IPS DF 19.7 (cell line): ENCODE data around the gene ATP9B.
A peak's percentile ranks its signal among the peaks of the same experiment; 100 is the strongest.
"Not testable (repeated sequence)": the region's sequence is repeated elsewhere in the genome, so short reads cannot be mapped to it uniquely, and the experiment has no call there.

Experiments used
- DNase-seq: peaks from one replicate; pipeline ENCODE4 v3.0.0-alpha.2; 2013; ENCODE audit warnings: low read depth, low spot score

ATP9B gene

GRCh38 chr18:79229431-79229830 is 160.2 kb downstream of the ATP9B start:
- no peak for DNase-seq

GRCh38 chr18:79234438-79234837 is 165.2 kb downstream of the ATP9B start:
- DNase-seq: no peak

GRCh38 chr18:79239631-79240030 is 170.4 kb downstream of the ATP9B start:
- DNase-seq: no peak

- DNase-seq: no peak
These were observed 172.6 kb downstream of the ATP9B start for GRCh38 chr18:79241755-79242154.

- no peak for DNase-seq
These were observed 173.1 kb downstream of the ATP9B start for GRCh38 chr18:79242246-79242645.

GRCh38 chr18:79245517-79246001 is 176.4 kb downstream of the ATP9B start:
- DNase-seq: no peak

GRCh38 chr18:79246309-79247108 is 177.3 kb downstream of the ATP9B start:
- peak; percentile 30 for DNase-seq

GRCh38 chr18:79248495-79249060 is 179.4 kb downstream of the ATP9B start:
- DNase-seq: no peak

GRCh38 chr18:79250301-79250981 is 181.2 kb downstream of the ATP9B start:
- DNase-seq: no peak

GRCh38 chr18:79251021-79251420 is 181.8 kb downstream of the ATP9B start:
- DNase-seq: no peak

- no peak for DNase-seq
These were observed 183.9 kb downstream of the ATP9B start for GRCh38 chr18:79252904-79253633.

GRCh38 chr18:79257480-79257879 is 188.3 kb downstream of the ATP9B start:
- DNase-seq: no peak

GRCh38 chr18:79258447-79258846 is 189.3 kb downstream of the ATP9B start:
- DNase-seq: no peak

- DNase-seq: no peak
These were observed 190.0 kb downstream of the ATP9B start for GRCh38 chr18:79259218-79259617.

- DNase-seq: no peak
These were observed 190.8 kb downstream of the ATP9B start for GRCh38 chr18:79260023-79260422.

- no peak for DNase-seq
These were observed 191.3 kb downstream of the ATP9B start for GRCh38 chr18:79260510-79260909.

- DNase-seq: not testable (repeated sequence)
These were observed 195.9 kb downstream of the ATP9B start for GRCh38 chr18:79265068-79265467.

- DNase-seq: not testable (repeated sequence)
These were observed 202.6 kb downstream of the ATP9B start for GRCh38 chr18:79271812-79272211.

GRCh38 chr18:79272916-79273315 is 203.7 kb downstream of the ATP9B start:
- DNase-seq: no peak

- DNase-seq: no peak
These were observed 205.6 kb downstream of the ATP9B start for GRCh38 chr18:79274823-79275222.

GRCh38 chr18:79275461-79275860 is 206.3 kb downstream of the ATP9B start:
- DNase-seq: no peak

GRCh38 chr18:79275992-79276391 is 206.8 kb downstream of the ATP9B start:
- no peak for DNase-seq
